ENCODE results near the gene SCRN2.

SCRN2 gene

DNA sequence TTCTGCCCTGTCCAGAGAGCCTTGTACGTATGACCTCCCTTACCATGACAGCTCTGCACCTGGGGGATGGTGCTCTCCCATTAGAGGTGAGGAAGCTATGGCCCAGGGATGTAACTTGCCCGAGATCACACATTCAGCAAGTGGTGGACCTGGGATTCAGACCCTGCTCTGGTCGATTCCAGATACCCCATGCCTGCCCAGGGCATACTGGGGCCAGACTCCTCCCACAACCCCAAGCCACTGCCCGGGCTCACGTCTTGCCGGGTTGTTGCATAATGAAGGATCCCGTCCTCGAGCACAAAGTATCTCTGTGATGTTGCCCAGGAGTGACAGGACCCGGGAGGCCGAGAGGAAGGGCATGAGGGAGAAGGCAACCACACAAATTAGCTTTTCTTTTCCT, 21.6 kb downstream of the SCRN2 start:
- Histone ChIP-seq H2BK15ac (replicated peaks; ENCODE audit: low read depth) (no peak overlapping the region), H3K23ac (ENCODE audit: low read length) (no peak overlapping the region), H3K36me3 (ENCODE audit: control insufficient read depth, insufficient read depth, low read length) (no peaks in the 10 kb centered on the region), H2AK5ac (ENCODE audit: low read length) (no peak overlapping the region), H3K27me3 (ENCODE audit: insufficient read depth, low read length, poor library complexity) (no peaks in the 10 kb centered on the region), H3K79me2 (ENCODE audit: control insufficient read depth, insufficient read depth, low read length) (no peaks in the 10 kb centered on the region), H2BK120ac (ENCODE audit: low read depth, low read length) (no peak overlapping the region), H3K4ac (ENCODE audit: low read depth, low read length) (no peak overlapping the region), H2BK5ac (ENCODE audit: low read length) (no peak overlapping the region), H4K5ac (ENCODE audit: low read length) (no peak overlapping the region), H3K4me2 (ENCODE audit: low read length) (no peak overlapping the region), H3K79me1 (ENCODE audit: low read length) (no peaks in the 10 kb centered on the region), H3K4me1 (ENCODE audit: control insufficient read depth, low read depth, low read length) (peaks cover 3% of the 10 kb centered on the region), H3K4me3 (ENCODE audit: low read length) (no peak overlapping the region), H3K9ac (ENCODE audit: low read length) (no peak overlapping the region), H4K8ac (ENCODE audit: low read depth, low read length) (no peak overlapping the region), H3K18ac (ENCODE audit: low read length) (no peak overlapping the region), H3K27ac (ENCODE audit: low read depth, low read length) (no peak overlapping the region), H3K56ac (ENCODE audit: low read length) (no peak overlapping the region)
- no peak for DNase-seq
- WGBS (ENCODE audit: extremely low coverage, insufficient coverage, low lambda C conversion rate): no CpG with 5 or more reads among the region's 10 CpGs

DNA sequence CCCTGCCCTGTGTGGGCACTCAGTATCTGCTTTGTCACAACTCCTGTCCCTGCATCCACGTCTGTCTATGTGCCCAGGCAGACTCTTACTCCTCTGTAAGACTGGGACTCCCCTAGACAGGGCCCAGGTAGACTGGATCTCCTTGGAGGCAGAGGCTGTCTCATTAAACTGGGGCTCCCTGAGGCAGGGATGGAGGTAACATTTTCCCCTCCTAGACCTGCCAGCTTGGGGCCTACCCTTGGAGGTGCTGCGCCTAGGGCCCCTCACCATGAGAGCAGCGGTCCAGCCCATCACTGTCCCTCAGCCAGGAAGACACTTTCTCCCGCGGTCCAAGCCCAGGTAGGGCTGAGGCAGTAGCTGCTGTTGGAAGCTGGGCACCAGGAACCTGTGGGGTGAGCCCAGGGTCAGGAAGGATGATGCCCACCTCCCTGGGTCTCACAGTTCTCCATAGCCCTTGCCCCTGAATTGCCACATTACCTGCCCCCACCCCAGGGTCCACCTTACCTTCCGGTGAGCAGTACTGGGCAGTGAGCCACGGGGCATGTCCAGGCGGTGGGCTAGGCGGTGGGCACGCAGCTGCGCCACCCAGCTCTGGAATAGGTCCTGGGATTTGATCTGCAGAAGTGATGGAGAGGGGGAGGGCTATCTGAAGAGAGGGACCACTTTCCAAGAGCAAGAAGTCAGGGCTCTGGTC, 22.9 kb downstream of the SCRN2 start:
- Histone ChIP-seq H2AK5ac (ENCODE audit: low read length) (no peak overlapping the region), H2BK15ac (replicated peaks; ENCODE audit: low read depth) (no peak overlapping the region), H3K9ac (ENCODE audit: low read length) (no peak overlapping the region), H3K4me1 (ENCODE audit: control insufficient read depth, low read depth, low read length) (peaks cover 3% of the 10 kb centered on the region), H3K4me2 (ENCODE audit: low read length) (no peak overlapping the region), H2BK120ac (ENCODE audit: low read depth, low read length) (no peak overlapping the region), H3K79me2 (ENCODE audit: control insufficient read depth, insufficient read depth, low read length) (no peaks in the 10 kb centered on the region), H4K8ac (ENCODE audit: low read depth, low read length) (no peak overlapping the region), H3K4ac (ENCODE audit: low read depth, low read length) (no peak overlapping the region), H3K18ac (ENCODE audit: low read length) (no peak overlapping the region), H3K4me3 (ENCODE audit: low read length) (no peak overlapping the region), H3K27me3 (ENCODE audit: insufficient read depth, low read length, poor library complexity) (no peaks in the 10 kb centered on the region), H2BK5ac (ENCODE audit: low read length) (no peak overlapping the region), H3K23ac (ENCODE audit: low read length) (no peak overlapping the region), H3K79me1 (ENCODE audit: low read length) (no peaks in the 10 kb centered on the region), H3K56ac (ENCODE audit: low read length) (no peak overlapping the region), H3K36me3 (ENCODE audit: control insufficient read depth, insufficient read depth, low read length) (no peaks in the 10 kb centered on the region), H3K27ac (ENCODE audit: low read depth, low read length) (no peak overlapping the region), H4K5ac (ENCODE audit: low read length) (no peak overlapping the region)
- no CpG with 5 or more reads among the region's 11 CpGs for WGBS (ENCODE audit: extremely low coverage, insufficient coverage, low lambda C conversion rate)
- no peak for DNase-seq

GRCh38 chr17:47816947-47817346, 24.1 kb downstream of the SCRN2 start:
- Histone ChIP-seq H3K9ac (ENCODE audit: low read length) (no peak overlapping the region), H4K5ac (ENCODE audit: low read length) (no peak overlapping the region), H3K4me1 (ENCODE audit: control insufficient read depth, low read depth, low read length) (peaks cover 3% of the 10 kb centered on the region), H3K56ac (ENCODE audit: low read length) (no peak overlapping the region), H2BK5ac (ENCODE audit: low read length) (no peak overlapping the region), H3K36me3 (ENCODE audit: control insufficient read depth, insufficient read depth, low read length) (no peaks in the 10 kb centered on the region), H4K8ac (ENCODE audit: low read depth, low read length) (no peak overlapping the region), H2AK5ac (ENCODE audit: low read length) (no peak overlapping the region), H3K23ac (ENCODE audit: low read length) (no peak overlapping the region), H3K79me1 (ENCODE audit: low read length) (no peaks in the 10 kb centered on the region), H2BK120ac (ENCODE audit: low read depth, low read length) (no peak overlapping the region), H2BK15ac (replicated peaks; ENCODE audit: low read depth) (no peak overlapping the region), H3K4ac (ENCODE audit: low read depth, low read length) (no peak overlapping the region), H3K27ac (ENCODE audit: low read depth, low read length) (no peak overlapping the region), H3K79me2 (ENCODE audit: control insufficient read depth, insufficient read depth, low read length) (no peaks in the 10 kb centered on the region), H3K27me3 (ENCODE audit: insufficient read depth, low read length, poor library complexity) (no peaks in the 10 kb centered on the region), H3K4me2 (ENCODE audit: low read length) (no peak overlapping the region), H3K4me3 (ENCODE audit: low read length) (no peak overlapping the region), H3K18ac (ENCODE audit: low read length) (no peak overlapping the region)
- DNase-seq: no peak
- no CpG with 5 or more reads among the region's 10 CpGs for WGBS (ENCODE audit: extremely low coverage, insufficient coverage, low lambda C conversion rate)

DNA sequence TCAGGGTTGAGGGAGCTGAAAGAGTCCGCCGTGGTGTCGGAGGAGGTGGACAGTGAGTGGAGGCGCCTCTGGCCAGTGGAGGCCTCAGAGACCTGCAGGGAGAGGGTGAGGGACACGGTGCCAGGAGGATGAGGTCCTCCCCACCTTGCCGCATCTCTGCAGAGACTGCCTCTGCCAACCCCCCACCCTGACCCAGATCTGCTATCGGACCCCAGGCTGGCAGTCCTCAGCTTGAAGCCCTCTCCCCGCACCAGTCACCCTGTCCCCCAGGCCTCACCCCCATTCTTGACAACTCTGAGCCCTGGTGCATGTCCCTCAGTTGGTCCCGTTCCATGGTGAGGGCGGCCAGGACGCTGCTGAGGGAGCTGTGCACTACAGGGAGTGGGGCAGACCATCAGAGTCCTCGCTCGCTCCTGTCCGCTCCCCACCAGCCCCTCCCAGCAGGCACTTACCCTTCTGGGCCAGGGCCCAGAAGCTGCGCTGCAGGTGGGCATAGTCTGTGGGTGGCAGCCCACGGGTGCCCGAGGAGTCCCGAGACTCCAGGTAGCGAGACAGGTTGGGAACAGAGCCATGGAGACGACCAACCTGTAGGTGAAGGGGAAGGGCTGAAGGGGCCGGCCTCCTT, 24.9 kb downstream of the SCRN2 start:
- Histone ChIP-seq H3K9ac (ENCODE audit: low read length) (no peak overlapping the region), H3K27me3 (ENCODE audit: insufficient read depth, low read length, poor library complexity) (no peaks in the 10 kb centered on the region), H2BK120ac (ENCODE audit: low read depth, low read length) (no peak overlapping the region), H3K18ac (ENCODE audit: low read length) (no peak overlapping the region), H3K4ac (ENCODE audit: low read depth, low read length) (no peak overlapping the region), H3K4me1 (ENCODE audit: control insufficient read depth, low read depth, low read length) (peaks cover 3% of the 10 kb centered on the region), H3K79me1 (ENCODE audit: low read length) (no peaks in the 10 kb centered on the region), H3K27ac (ENCODE audit: low read depth, low read length) (no peak overlapping the region), H3K4me2 (ENCODE audit: low read length) (no peak overlapping the region), H3K79me2 (ENCODE audit: control insufficient read depth, insufficient read depth, low read length) (no peaks in the 10 kb centered on the region), H2BK15ac (replicated peaks; ENCODE audit: low read depth) (no peak overlapping the region), H2AK5ac (ENCODE audit: low read length) (no peak overlapping the region), H4K5ac (ENCODE audit: low read length) (no peak overlapping the region), H3K36me3 (ENCODE audit: control insufficient read depth, insufficient read depth, low read length) (no peaks in the 10 kb centered on the region), H3K23ac (ENCODE audit: low read length) (no peak overlapping the region), H3K56ac (ENCODE audit: low read length) (no peak overlapping the region), H2BK5ac (ENCODE audit: low read length) (no peak overlapping the region), H4K8ac (ENCODE audit: low read depth, low read length) (no peak overlapping the region), H3K4me3 (ENCODE audit: low read length) (no peak overlapping the region)
- no CpG with 5 or more reads among the region's 21 CpGs for WGBS (ENCODE audit: extremely low coverage, insufficient coverage, low lambda C conversion rate)
- no peak for DNase-seq

GRCh38 chr17:47815106-47815918, 25.8 kb downstream of the SCRN2 start:
- DNase-seq: no peak
- H3K27me3 ChIP-seq (ENCODE audit: insufficient read depth, low read length, poor library complexity): no peaks in the 10 kb centered on the region
- no peak overlapping the region for H3K23ac ChIP-seq (ENCODE audit: low read length)
- no peaks in the 10 kb centered on the region for H3K79me2 ChIP-seq (ENCODE audit: control insufficient read depth, insufficient read depth, low read length)
- no peak overlapping the region for H2BK120ac ChIP-seq (ENCODE audit: low read depth, low read length)
- H3K36me3 ChIP-seq (ENCODE audit: control insufficient read depth, insufficient read depth, low read length): no peaks in the 10 kb centered on the region
- no peak overlapping the region for H4K8ac ChIP-seq (ENCODE audit: low read depth, low read length)
- no peak overlapping the region for H2BK15ac ChIP-seq (replicated peaks; ENCODE audit: low read depth)
- H2AK5ac ChIP-seq (ENCODE audit: low read length): no peak overlapping the region
- no peak overlapping the region for H3K27ac ChIP-seq (ENCODE audit: low read depth, low read length)
- WGBS (ENCODE audit: extremely low coverage, insufficient coverage, low lambda C conversion rate): no CpG with 5 or more reads among the region's 21 CpGs
- H2BK5ac ChIP-seq (ENCODE audit: low read length): no peak overlapping the region
- H3K18ac ChIP-seq (ENCODE audit: low read length): no peak overlapping the region
- no peak overlapping the region for H4K5ac ChIP-seq (ENCODE audit: low read length)
- no peak overlapping the region for H3K56ac ChIP-seq (ENCODE audit: low read length)
- H3K4me2 ChIP-seq (ENCODE audit: low read length): no peak overlapping the region
- no peak overlapping the region for H3K4me3 ChIP-seq (ENCODE audit: low read length)
- no peak overlapping the region for H3K4ac ChIP-seq (ENCODE audit: low read depth, low read length)
- no peak overlapping the region for H3K9ac ChIP-seq (ENCODE audit: low read length)
- no peaks in the 10 kb centered on the region for H3K79me1 ChIP-seq (ENCODE audit: low read length)
- no peaks in the 10 kb centered on the region for H3K4me1 ChIP-seq (ENCODE audit: control insufficient read depth, low read depth, low read length)
